Muscle layer of colon (tissue), 2 donors: ENCODE measurements around the gene MYH8.

Experiments
- H3K27ac ChIP-seq: one replicate; pipeline ENCODE4 v1.7.0; 2013; ENCODE audit warnings: low read depth, mild to moderate bottlenecking, low read length, moderate library complexity
- H3K27me3 ChIP-seq, 2 donors: one replicate each; pipeline ENCODE4 v1.7.0; 2013; ENCODE audit warnings: low read length in 2 of 2, mild to moderate bottlenecking in 2 of 2; ENCODE audit not compliant: insufficient read depth in 2 of 2, control insufficient read depth in 1 of 2
- H3K36me3 ChIP-seq: one replicate; pipeline ENCODE4 v1.7.0; 2013; ENCODE audit warnings: mild to moderate bottlenecking, low read length; ENCODE audit not compliant: insufficient read depth
- H3K4me1 ChIP-seq: one replicate; pipeline ENCODE4 v1.7.0; 2013; ENCODE audit warnings: mild to moderate bottlenecking, low read length; ENCODE audit not compliant: insufficient read depth
- H3K4me3 ChIP-seq, 2 donors: one replicate each; pipeline ENCODE4 v1.7.0; 2013; ENCODE audit warnings: low read length in 2 of 2, low read depth in 1 of 2, mild to moderate bottlenecking in 1 of 2, moderate library complexity in 1 of 2
- H3K9ac ChIP-seq: one replicate; pipeline ENCODE4 v1.7.0; 2013; ENCODE audit warnings: low read length
- H3K9me3 ChIP-seq: one replicate; pipeline ENCODE4 v1.7.0; 2013; ENCODE audit warnings: mild to moderate bottlenecking, low read length
- donor health status: abdominal sarcoma.
- donor health status: Adenocarcinoma of cecum.

Gene MYH8

DNA sequence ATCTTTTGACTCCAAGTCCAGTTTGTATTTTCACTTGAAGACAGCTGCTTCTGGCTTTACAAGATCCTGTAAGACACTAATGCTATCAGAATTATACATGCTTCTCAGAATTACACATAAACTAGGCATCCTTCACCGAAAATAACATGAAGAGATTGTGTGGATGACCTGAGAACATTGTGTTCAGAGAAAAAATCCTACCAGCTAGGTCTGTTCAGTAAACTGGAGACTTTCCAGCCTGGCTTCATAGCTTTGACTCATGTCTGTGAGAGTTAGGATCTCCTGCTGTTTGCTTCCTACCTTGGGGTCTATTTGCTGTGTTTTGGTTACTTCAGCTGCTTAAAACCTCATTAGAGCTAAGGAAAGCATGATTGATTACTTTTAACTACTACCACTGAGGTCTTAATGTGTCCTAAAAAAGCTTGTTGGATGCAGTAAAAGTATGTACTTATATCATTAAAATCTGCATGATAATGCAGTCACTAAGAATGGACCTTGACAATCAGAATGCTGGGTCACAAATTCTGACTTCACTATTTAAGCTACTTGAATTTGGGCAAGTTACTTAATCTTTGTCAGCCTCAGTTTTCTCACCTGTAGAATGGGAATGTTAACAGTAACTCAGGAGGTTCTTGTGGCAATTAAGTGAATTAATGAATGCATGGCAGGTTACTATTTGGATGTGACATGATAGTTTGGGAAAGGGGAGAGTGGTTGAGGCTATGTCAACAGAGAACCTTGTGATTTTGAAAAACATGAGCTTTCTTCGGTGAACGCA lies 40.9 kb downstream of the MYH8 start:
- Histone ChIP-seq H3K27ac (no peak overlapping the region), H3K4me1 (no peaks in the 10 kb centered on the region), H3K36me3 (no peaks in the 10 kb centered on the region), H3K9me3 (no peaks in the 10 kb centered on the region), H3K4me3 (no peak overlapping the region), H3K9ac (no peak overlapping the region), H3K27me3 (no peaks in the 10 kb centered on the region)

GRCh38 chr17:10372906-10373305 lies 48.8 kb downstream of the MYH8 start, which contains the start of gene MYH13:
Gene MYH13, minus strand, starts transcription at chr17:10373006. Its CDS starts 8,476 bp downstream, at chr17:10364530.
- H3K4me1 ChIP-seq: no peaks in the 10 kb centered on the region
- no peak within 1 kb of the TSS for H3K27ac ChIP-seq
- H3K27me3 ChIP-seq: no peaks in the 10 kb centered on the region

DNA sequence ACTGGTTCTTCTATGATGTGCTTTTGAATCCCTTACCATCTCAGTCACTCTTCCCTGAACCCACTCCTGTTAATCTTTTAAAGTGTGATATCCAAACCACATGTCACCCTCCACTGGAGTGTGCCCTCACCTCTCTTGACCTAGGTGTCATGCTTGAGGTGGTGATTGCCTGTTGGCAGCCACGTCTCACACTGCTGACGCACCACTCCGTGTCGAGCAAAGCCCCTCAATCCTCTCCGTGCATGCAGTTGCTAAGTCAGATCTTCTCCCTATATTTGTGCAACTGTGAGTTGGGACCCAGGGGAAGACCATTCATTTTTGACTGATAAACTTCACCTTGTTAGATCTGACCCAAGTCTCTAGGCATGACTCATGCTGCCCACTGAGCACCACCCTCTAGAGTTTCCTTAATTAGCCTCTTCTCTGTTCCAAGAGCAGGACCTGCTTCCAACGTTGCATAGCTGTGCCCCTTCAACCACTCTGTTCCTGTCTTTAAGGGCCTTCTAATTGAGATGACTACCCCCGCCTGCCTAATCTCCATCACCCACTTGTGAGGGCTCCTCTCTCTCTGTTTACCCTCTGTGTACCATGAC lies 51.6 kb downstream of the MYH8 start:
- H3K27ac ChIP-seq: no peak overlapping the region
- H3K4me3 ChIP-seq: no peak overlapping the region
- no peaks in the 10 kb centered on the region for H3K36me3 ChIP-seq
- H3K9ac ChIP-seq: no peak overlapping the region
- no peaks in the 10 kb centered on the region for H3K9me3 ChIP-seq
- H3K27me3 ChIP-seq: no peaks in the 10 kb centered on the region
- no peaks in the 10 kb centered on the region for H3K4me1 ChIP-seq

More at GRCh38 chr17:10372906-10373305, 48.8 kb downstream of the MYH8 start, which contains the start of gene MYH13:
- Histone ChIP-seq H3K36me3 (no peaks in the 10 kb centered on the region), H3K9me3 (no peaks in the 10 kb centered on the region), H3K9ac (no peak within 1 kb of the TSS), H3K4me3 (no peak within 1 kb of the TSS)

- no peaks in the 10 kb centered on the region for H3K9me3 ChIP-seq
- H3K9ac ChIP-seq: no peak overlapping the region
- H3K27ac ChIP-seq: no peak overlapping the region
- no peak overlapping the region for H3K4me3 ChIP-seq
- H3K27me3 ChIP-seq: no peaks in the 10 kb centered on the region
- H3K36me3 ChIP-seq: no peaks in the 10 kb centered on the region
- no peaks in the 10 kb centered on the region for H3K4me1 ChIP-seq
Observed at GRCh38 chr17:10369239-10369638, 52.5 kb downstream of the MYH8 start.

GRCh38 chr17:10368561-10368960 lies 53.2 kb downstream of the MYH8 start:
- Histone ChIP-seq H3K27me3 (no peaks in the 10 kb centered on the region), H3K36me3 (no peaks in the 10 kb centered on the region), H3K9me3 (no peaks in the 10 kb centered on the region), H3K4me3 (no peak overlapping the region), H3K9ac (no peak overlapping the region), H3K27ac (no peak overlapping the region), H3K4me1 (no peaks in the 10 kb centered on the region)

GRCh38 chr17:10360578-10360977 lies 61.2 kb downstream of the MYH8 start:
- Histone ChIP-seq H3K27ac (no peak overlapping the region), H3K36me3 (no peaks in the 10 kb centered on the region), H3K4me3 (no peak overlapping the region)

DNA sequence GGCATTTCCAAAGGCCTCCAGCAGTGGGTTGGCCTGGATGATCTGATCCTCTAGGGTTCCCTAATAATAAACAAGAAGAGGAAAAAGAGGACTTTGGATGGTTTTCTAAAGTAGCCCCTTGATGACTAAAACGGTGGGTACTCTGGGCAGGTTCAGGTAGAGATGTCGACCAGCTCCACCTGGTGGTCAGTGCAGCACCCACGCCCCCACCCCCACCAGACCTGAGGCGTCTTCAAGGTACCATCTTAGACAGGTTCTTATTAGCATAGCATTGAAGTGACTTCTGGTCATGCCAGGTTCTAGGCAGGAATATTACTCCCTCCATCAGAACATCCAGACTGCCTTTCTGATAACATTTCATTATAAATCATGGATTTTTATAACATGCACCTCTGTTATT lies 64.0 kb downstream of the MYH8 start:
- H3K36me3 ChIP-seq: no peaks in the 10 kb centered on the region
- no peaks in the 10 kb centered on the region for H3K9me3 ChIP-seq
- no peaks in the 10 kb centered on the region for H3K4me1 ChIP-seq
- H3K27me3 ChIP-seq: no peaks in the 10 kb centered on the region
- no peak overlapping the region for H3K9ac ChIP-seq
- no peak overlapping the region for H3K4me3 ChIP-seq
- H3K27ac ChIP-seq: no peak overlapping the region

More at GRCh38 chr17:10360578-10360977, 61.2 kb downstream of the MYH8 start:
- no peak overlapping the region for H3K9ac ChIP-seq
- H3K27me3 ChIP-seq: no peaks in the 10 kb centered on the region
- H3K9me3 ChIP-seq: no peaks in the 10 kb centered on the region
- H3K4me1 ChIP-seq: no peaks in the 10 kb centered on the region

- no peaks in the 10 kb centered on the region for H3K4me1 ChIP-seq
- no peak overlapping the region for H3K27ac ChIP-seq
- H3K4me3 ChIP-seq: no peak overlapping the region
- no peaks in the 10 kb centered on the region for H3K27me3 ChIP-seq
- no peak overlapping the region for H3K9ac ChIP-seq
- no peaks in the 10 kb centered on the region for H3K9me3 ChIP-seq
- no peaks in the 10 kb centered on the region for H3K36me3 ChIP-seq
Observed at GRCh38 chr17:10354651-10355050, 67.1 kb downstream of the MYH8 start.

GRCh38 chr17:10352893-10353292 lies 68.9 kb downstream of the MYH8 start:
- Histone ChIP-seq H3K4me1 (no peaks in the 10 kb centered on the region), H3K27ac (no peak overlapping the region), H3K4me3 (no peak overlapping the region), H3K9ac (no peak overlapping the region), H3K9me3 (no peaks in the 10 kb centered on the region), H3K36me3 (no peaks in the 10 kb centered on the region), H3K27me3 (no peaks in the 10 kb centered on the region)

GRCh38 chr17:10349403-10349802 lies 72.3 kb downstream of the MYH8 start:
- H3K4me3 ChIP-seq: no peak overlapping the region
- H3K9me3 ChIP-seq: no peaks in the 10 kb centered on the region
- no peak overlapping the region for H3K9ac ChIP-seq
- H3K27ac ChIP-seq: no peak overlapping the region
- H3K4me1 ChIP-seq: no peaks in the 10 kb centered on the region
- no peaks in the 10 kb centered on the region for H3K36me3 ChIP-seq
- no peaks in the 10 kb centered on the region for H3K27me3 ChIP-seq

- Histone ChIP-seq H3K36me3 (no peaks in the 10 kb centered on the region), H3K4me3 (no peak overlapping the region), H3K4me1 (no peaks in the 10 kb centered on the region), H3K9ac (no peak overlapping the region), H3K27ac (no peak overlapping the region), H3K27me3 (no peaks in the 10 kb centered on the region), H3K9me3 (no peaks in the 10 kb centered on the region)
Observed at GRCh38 chr17:10344816-10345215, 76.9 kb downstream of the MYH8 start.
